NT2/D1 (cell line): ENCODE data around the gene SND1.

Experiments used
- SUZ12 ChIP-seq: IDR thresholded peaks from 2 replicates; pipeline ENCODE4 v1.6.1; 2011; ENCODE audit not compliant: insufficient read length, insufficient read depth; ENCODE audit errors: extremely low read depth
- ZNF274 ChIP-seq: IDR thresholded peaks from 2 replicates; pipeline ENCODE4 v1.6.1; 2011; ENCODE audit warnings: mild to moderate bottlenecking, low read depth, low read length

GRCh38 chr7:127904670-127904985, 252.6 kb downstream of the SND1 start:
- TF ChIP-seq SUZ12 (no peak), ZNF274 (no peak)
